Activated T-helper 9 cell treated with anti-CD3 and anti-CD28 coated beads, Interleukin-2, amount 50 U/mL, for 16 hours (primary cell): Measurements from ENCODE around the gene OTC.
A peak's percentile ranks its signal among the peaks of the same experiment; 100 is the strongest.

Experiments
- DNase-seq: peaks from one replicate; pipeline ENCODE4 v3.0.0-alpha.2; 2020; ENCODE audit warnings: low read depth

OTC gene

DNA sequence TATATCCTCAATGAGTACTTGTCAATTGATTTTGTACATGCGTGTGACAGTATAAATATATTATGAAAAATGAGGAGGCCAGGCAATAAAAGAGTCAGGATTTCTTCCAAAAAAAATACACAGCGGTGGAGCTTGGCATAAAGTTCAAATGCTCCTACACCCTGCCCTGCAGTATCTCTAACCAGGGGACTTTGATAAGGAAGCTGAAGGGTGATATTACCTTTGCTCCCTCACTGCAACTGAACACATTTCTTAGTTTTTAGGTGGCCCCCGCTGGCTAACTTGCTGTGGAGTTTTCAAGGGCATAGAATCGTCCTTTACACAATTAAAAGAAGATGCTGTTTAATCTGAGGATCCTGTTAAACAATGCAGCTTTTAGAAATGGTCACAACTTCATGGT is at the start of gene OTC:
Gene OTC (plus strand): TSS at position 243 of the 400 bp plus-strand sequence. CDS start 93 bp downstream, at position 336.
- DNase-seq, result no peak

DNA sequence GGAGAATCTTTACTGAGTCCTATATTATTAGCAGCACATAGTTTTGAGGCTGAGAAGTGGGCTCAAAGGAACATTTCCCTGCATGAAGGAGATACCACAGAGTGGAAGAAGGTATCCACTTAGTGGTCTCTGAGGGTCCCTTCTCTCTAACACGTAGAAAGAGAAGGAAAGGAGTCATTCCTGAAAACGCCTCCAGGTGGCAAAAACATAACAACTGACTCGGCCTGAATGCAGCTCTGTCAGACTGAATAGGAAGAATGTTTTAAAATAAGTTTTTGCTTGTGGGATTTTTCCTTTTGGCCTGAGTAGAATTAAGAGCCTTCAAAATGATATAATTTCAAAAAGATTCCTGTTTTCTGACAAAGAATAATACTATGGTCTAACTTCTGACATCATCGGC is 48.4 kb upstream of the OTC start:
- DNase-seq, result no peak

DNA sequence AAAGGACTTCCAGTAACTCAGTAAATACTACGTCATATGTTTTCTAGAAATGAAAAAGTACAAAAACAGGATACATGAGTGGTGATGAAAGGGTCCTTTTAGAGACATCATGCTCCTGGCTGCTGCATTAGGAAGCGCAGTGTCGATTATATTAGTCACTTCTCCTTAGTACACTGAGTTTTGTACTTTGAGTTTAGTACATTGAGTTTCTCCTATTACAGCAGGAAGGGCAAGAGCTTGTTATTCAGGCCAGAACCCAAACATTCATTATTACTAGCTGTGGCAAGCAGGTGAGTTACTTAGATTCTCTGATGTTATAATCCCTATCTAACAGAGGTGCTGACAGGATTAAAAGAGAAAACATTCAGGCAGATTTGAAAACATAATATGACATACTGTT is 46.4 kb upstream of the OTC start:
- no peak for DNase-seq

DNA sequence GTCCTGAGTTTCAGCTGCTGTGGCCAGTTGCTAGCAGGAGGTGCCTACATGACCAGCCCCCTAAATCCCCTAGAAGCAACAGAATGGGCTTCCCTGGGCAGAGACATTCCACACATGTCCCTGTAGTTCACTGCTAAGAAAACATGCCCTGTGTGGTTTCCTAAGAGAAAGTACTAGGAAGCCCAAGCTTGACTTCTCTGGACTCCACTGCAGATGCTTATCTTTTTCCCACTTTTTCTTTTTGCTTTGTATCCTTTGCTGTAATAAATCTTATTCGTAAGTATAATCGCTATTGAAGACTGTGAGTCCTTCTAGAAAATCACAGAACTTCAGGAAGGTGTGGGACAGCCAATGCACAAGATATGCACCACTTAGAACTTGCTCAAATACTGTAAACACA is 40.7 kb upstream of the OTC start:
- DNase-seq, result no peak

DNA sequence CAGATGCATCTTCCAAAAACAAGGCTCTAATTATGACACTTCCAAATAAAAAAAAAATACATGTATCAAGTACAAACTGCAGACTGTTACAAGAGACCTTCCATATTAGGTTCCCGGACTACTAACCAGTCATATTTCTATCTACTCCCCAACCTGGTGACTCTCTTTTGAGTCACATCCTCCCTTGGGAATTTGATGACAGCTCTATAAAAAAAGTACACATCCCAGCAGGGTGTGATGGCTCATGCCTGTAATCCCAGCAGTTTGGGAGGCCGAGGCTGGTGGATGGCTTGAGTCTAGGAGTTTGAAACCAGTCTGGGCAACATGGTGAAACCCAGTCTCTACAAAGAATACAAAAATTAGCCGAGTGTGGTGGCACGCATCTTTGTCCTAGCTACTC is 40.0 kb upstream of the OTC start:
- no peak for DNase-seq

DNA sequence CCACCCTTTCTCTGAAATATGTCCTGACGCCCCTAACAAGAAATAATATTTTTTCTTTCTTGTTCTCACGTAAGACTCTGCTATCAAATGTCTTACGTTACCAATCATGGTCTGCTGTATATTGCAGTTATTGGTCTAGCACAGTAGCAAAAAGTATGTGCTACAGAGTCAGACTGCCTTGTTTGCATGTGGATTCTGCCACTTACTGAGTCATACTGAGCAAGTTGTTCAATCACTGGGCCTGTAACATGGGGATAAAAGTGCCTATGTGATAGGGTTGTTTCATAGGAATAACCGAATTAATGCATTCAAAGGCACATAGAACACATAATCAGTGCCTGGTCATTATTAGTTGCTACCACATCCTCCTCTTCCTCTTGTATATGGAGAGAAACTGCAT is 39.2 kb upstream of the OTC start:
- DNase-seq, result no peak

DNA sequence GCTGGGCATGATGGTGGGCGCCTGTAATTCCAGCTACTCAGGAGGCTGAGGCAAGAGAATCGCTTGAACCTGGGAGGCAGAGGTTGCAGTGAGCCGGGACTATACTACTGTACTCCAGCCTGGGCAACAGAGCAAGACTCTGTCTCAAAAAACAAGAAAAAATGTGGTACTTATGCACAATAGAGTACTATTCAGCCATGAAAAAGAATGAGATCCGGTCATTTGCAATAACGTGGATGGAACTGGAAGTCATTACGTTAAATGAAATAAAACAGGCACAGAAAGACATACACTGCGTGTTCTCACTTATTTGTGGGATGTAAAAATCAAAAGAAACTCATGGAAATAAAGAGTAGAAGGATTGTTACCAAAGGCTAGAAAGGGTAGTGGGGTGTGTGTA is 37.2 kb upstream of the OTC start:
- no peak for DNase-seq

DNA sequence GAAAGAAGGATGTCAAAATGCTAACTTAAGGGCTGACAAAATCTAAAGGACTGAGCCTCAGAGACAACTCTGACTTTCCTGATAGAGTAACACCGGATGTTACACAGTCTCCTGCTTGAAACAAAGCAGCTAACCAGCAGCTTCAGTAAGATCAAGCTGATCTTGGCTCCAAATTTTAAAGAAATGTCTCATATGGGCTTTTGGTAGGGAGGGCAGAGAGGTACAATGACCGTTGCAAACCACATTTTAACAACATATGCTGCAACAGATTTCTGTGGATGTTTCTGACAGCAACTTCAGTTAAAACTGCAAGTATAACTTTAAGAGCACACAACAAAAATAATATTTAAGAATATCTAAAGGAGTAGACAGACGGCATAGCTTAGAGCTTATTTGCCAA is 34.2 kb upstream of the OTC start:
- DNase-seq, result no peak

DNA sequence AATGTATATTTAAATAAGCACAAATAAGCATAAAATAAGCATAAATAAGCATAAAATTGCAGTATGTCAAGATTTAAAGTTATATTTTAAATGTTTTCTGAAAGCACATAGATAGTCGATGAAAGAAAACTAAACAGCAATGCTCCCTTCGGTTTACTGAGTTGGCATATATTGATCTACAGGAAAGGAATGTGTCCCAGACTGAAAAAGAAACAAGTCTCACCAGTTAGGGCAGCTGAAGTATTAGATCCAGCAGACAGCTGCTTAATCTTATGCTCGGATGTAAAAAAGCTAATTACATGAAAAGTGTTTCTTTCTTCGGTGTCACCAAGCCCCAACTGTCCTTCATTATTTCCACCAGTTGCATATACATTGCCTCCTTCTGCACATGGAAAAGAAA is 33.8 kb upstream of the OTC start:
- DNase-seq, result no peak

DNA sequence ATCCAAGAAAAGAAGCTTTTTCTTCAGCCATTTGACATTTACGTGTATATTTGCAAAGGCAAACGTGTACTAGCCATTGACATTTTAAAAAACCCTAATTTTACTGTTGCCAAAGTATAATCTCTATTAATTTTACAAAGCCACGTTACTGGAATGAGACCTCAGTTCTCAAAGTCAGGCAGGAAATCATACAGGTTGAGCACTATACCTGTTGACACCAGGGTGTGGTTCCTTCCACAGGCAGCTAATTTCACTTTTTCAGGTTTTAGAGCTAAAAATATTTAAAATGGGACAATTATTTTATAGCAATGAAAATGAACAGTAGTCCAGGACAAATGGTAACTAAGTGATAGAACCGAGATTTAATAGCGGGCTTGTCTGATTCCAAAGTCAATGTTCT is 31.6 kb upstream of the OTC start:
- no peak for DNase-seq

DNA sequence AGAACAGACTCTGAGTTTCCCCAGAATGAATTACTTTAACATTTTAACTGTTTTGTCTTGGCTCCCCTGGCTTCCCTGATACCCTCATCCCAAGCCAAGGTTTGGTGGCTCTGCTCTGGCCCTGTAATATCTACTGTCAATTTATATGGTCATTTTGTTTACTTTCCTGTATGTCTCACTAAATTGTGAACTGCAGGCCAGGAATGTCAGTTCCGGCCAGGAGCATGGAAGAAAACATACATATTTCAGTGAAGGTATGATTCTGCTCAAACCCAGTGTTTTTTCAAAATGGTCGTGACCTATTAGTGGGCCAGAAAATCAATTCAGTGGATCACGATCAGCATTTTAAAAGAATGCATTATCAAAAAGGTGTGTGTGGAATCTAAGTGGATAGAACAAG is 26.3 kb upstream of the OTC start:
- no peak for DNase-seq

DNA sequence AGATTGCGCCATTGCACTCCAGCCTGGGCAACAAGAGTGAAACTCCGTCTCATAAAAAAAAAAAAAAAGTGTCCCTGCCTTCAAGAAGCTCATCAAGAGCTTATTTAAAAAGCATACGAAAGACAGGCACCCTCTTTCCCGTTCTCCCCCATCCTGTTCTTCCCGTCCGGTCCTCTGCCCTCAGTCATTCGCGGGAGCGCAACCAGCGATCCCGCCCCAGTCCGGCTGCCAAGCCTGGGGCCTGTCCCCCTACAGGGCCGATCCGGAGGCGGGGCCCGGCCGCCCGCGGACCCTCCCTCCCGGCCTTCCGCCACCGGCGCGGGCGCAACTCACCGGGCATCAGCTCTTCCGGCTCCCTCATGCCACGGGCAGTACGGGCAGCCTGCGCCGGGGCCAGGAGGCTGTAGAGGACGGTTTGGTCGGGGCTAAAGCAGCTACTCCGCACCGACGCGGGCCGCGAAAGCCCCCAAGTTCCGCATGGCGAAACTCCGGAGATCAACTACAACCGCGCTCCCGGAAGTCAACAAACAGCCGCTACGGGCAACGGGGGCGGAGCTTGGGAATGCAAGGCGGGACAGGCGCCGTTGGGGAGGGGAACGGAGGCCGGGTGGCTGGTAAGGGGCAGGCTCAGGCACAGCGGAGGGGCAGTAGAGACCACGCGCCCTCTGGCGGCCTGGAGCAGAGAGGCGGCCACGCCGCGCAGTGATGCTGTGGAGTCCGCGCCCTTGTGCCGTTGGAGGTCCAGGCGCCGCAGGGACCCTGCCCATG is 25.2 kb upstream of the OTC start, which contains the start of gene RPGR:
Gene RPGR (minus strand): TSS at position 503 of the 768 bp plus-strand sequence. CDS start 142 bp downstream, at position 361.
- DNase-seq, result peak; percentile 85

DNA sequence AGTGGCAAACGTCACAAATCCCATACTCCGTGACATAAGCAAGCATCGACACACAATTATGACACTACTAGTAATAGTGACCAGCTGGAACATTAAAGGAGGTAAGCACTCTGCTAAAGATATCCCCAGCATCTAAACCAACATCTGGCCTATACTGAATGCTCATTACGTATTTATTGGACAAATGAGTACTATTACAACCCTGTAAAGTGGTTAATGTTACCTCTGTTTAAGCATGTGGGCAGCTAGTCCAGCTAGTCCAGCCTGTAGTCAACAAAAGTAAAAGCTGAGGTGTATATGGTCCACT is 24.7 kb upstream of the OTC start:
- no peak for DNase-seq

DNA sequence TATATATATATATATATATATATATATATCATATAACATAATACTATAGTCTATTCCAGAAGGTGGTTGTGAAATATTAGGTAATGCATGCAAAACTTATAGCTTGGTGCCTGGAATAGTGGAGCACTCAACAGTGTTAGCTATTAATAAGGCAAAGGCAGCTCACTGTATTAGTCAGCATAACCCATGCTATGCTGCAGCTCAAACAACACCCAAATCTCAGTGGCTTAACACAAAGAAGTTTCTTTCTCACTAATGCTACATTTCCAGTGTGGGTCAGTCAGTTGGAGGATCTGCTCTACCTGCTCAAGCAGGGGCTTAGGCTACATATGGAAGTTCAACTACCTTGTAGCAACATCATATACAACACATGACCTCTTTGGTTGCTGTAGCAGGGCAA is 19.9 kb upstream of the OTC start:
- DNase-seq, result no peak

DNA sequence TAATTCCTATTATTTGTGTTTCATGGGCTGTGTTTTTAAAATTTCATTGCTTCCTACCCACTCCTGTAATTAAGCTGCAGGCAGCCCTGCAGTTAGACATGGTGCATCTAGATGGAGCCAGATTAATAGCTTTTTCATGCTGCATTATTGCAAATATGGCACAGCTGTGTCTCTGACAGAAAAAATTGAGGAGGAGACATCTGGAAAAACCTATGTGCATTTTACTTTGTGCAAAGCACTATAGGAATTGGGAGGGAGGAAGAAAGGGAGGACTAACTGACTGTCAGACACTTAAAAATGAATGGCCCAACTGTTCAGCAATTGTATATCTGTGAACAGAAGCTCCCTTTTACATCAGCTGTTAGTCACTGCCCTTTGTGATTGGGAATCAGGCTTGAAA is 17.0 kb upstream of the OTC start:
- DNase-seq, result no peak

DNA sequence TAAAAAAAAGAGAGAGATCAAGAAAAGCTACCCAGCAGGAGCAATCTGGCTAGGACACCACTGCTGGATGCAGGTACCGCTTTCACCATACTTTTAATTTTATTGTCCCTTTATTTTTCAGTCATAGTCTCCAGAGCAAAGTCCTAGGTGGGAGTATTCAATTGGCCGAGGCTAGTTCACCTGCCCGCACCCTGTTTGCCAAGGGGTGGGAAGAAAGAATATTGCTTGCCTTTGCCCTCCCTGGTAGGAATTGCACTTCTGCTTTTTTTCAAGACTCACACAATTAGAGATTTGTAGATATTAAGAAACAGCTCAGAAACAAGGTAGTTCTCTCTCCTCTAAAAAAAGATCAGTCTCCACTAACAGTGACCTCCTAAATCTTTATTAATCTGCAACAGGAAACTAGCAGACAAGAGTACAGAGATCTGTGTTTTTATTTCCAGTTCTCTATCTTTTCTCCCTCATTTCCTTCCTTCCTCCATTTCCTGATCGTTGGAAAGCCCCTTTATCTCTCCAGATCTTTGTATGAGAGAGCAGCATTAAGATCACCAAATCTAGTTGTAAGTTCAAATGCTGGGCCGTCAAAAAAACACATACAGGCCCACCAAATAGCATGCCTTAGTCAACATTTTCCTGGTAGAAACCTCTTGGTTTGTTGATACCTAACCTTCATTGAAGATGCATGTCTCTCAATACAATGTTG is 15.7 kb upstream of the OTC start:
- no peak for DNase-seq

DNA sequence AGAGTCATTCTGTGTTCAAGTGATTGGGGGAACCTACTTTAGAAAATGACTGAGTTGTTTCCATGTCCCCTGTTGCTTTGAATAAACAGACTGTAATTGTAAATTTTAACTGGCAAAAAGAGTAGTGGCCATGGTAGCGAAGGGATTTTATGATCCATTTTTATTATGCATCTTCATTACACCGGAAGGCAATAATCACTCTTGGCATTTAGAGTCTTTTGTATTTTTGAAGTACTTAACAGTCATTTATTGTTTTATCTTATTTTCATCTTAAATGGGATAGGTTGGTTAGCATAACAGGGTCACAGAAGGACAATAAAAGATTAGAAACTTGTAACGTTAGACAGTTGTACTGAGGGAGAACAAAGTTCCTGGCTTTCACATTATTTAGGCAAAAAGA is 11.0 kb upstream of the OTC start:
- no peak for DNase-seq

DNA sequence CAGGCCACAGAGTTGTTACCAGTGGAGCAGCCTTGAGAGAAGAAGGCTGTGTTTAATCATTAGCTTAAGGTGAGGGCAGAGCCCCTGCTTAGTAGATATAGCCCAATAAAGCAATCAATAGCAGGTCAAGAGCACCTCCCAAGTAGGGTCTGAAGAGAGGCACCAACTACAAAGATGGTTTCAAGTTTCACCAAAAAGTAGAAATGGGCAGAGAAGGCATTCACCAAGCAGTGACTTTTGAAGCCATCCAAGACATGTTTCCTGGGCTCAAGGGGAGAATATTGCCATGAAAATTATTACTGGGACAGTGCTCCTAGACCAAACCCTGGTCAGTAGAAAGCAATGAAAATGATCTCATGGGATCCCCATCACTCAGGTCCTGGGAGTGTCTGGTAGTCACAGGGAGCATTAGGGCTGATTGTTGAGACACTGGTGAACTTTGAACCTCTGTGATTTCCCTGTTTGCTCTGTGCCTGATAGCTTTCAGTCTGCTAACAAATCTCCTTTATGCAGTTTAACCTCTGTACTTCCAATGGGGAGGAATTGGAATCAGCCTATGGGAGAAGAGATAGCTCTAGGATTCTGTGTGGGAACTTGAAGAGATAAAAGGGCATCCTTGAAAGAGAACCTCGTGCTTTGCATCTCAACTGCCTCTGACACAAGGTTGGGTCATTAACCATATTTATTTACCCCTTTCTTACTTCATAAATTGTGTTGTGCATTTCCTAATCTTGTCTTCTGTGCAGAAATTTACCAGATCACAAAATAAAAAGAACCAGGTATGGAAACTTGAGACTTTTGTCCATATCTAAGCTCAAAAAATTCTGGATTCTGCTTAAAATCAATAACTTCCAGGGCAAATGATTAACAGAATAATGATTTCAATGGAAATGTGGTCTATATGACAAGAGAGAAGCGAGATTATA is 9.3 kb upstream of the OTC start:
- DNase-seq, result no peak

DNA sequence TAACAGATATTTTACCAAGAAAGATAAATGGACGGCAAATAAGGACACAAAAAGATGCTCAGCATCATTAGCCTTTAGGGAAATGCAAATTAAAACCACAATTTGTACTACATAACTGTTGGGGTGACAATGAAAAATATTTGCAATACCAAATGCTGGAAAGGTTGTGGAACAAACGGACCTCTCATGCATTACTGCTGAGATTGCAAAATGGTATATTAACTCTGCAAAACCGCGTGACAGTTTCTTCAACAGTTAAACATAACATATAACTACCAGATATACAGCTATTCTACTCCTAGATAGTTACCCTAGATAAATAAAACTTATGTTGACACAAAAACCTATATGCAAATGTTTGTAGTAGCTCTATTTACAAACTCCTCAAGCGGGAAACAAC is 6.3 kb upstream of the OTC start:
- DNase-seq, result no peak

DNA sequence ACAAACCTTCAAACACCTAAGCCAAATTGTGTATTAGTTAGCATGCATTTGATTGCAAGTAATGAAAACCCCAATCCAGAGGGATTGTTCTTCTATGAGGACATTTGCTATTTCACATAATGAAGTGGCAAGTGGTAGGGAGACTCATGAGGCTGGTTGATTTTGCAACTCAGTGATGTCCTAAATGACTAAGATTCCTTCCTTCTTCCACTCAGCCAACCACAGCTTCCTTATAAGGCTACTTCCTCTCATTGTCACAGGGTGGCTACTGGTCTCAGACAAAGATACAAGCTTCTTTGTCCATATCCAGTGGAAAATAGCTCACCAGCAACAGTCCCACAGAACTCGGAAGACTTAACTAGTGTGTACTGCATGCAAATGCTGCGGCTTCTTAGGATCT is 5.3 kb upstream of the OTC start:
- DNase-seq, result no peak

DNA sequence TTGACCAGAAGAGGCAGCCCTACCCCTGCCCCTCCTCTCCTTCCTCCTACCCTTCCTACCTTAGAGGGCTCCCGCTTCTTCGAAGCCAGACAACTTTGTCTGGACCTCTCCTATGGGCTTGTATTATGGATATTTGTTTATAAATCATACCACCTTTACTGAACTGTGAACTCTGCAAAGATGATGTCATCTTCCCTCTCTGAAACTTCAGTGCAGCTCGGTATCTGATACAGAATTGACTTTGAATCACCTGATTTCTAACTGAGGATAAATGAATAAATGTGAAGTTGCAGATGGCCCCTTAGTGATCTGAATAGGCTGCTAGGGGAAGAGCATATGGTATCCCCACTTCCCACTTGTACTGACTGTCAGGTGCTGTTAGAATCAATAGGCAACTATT is 1.1 kb upstream of the OTC start:
- DNase-seq, result no peak

DNA sequence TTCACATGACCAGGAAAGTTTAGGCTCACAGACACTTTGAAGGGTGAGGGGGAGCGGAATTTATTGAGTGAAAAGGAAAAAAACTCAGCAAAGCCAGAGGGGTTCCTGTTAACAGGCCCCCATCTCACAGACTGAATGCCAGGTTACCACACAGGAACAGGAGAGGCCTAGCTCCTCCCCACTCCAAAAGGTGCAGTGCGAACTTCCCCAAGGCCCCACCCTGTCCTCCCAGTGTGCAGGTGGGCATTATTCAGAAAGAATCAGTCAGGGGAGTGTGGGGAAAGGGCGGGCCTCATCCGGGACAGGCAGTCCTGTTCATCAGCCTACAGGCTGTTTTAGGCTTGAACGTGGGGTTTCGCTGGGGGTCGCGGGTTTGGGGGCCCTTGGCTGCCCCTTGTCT is 4.0 kb downstream of the OTC start:
- DNase-seq, result no peak
